NCI-H2171 treated with DMSO at 0.1 percent for 48 hours (cell line): ENCODE results near the gene JAGN1.
A peak's percentile ranks its signal among the peaks of the same experiment; 100 is the strongest.
"Not testable (repeated sequence)": the region's sequence is repeated elsewhere in the genome, so short reads cannot be mapped to it uniquely, and the experiment has no call there.

Experiments used
- DNase-seq: peaks from one replicate; lab custom pipeline; 2025; lab: John Stamatoyannopoulos, UW

JAGN1 gene

GRCh38 chr3:9890249-9891071 is at the start of gene JAGN1:
JAGN1 (plus strand) TSS chr3:9890610; CDS start chr3:9890723, 113 bp downstream.
- peak; percentile 70 for DNase-seq

- no peak for DNase-seq
Observed at GRCh38 chr3:9841015-9841414, 49.4 kb upstream of the JAGN1 start.

- peak; percentile 78 for DNase-seq
Observed at GRCh38 chr3:9843715-9844438, 46.5 kb upstream of the JAGN1 start, which contains the start of gene RPUSD3. RPUSD3 (minus strand) TSS chr3:9844008; CDS start chr3:9843990, 18 bp downstream.

GRCh38 chr3:9846231-9846630 is 44.2 kb upstream of the JAGN1 start:
- DNase-seq: no peak

GRCh38 chr3:9846931-9847488 is 43.4 kb upstream of the JAGN1 start:
- DNase-seq: no peak

GRCh38 chr3:9847870-9848269 is 42.5 kb upstream of the JAGN1 start:
- not testable (repeated sequence) for DNase-seq

GRCh38 chr3:9848860-9849259 is 41.5 kb upstream of the JAGN1 start:
- DNase-seq: peak; percentile 9

GRCh38 chr3:9851383-9851782 is 39.0 kb upstream of the JAGN1 start:
- not testable (repeated sequence) for DNase-seq

GRCh38 chr3:9851926-9852325 is 38.5 kb upstream of the JAGN1 start:
- DNase-seq: not testable (repeated sequence)

GRCh38 chr3:9852528-9852927 is 37.9 kb upstream of the JAGN1 start:
- no peak for DNase-seq

- peak; percentile 22 for DNase-seq
Observed at GRCh38 chr3:9854291-9854940, 36.0 kb upstream of the JAGN1 start.

- DNase-seq: no peak
Observed at GRCh38 chr3:9855594-9855993, 34.8 kb upstream of the JAGN1 start.

GRCh38 chr3:9859530-9860025 is 30.8 kb upstream of the JAGN1 start:
- no peak for DNase-seq

- DNase-seq: no peak
Observed at GRCh38 chr3:9861201-9861600, 29.2 kb upstream of the JAGN1 start.

GRCh38 chr3:9861626-9862130 is 28.7 kb upstream of the JAGN1 start:
- DNase-seq: no peak

GRCh38 chr3:9862391-9863057 is 27.9 kb upstream of the JAGN1 start:
- no peak for DNase-seq

GRCh38 chr3:9863058-9863772 is 27.2 kb upstream of the JAGN1 start:
- DNase-seq: no peak

- peak; percentile 40 for DNase-seq
Observed at GRCh38 chr3:9864200-9864927, 26.0 kb upstream of the JAGN1 start.

GRCh38 chr3:9865125-9865637 is 25.2 kb upstream of the JAGN1 start:
- not testable (repeated sequence) for DNase-seq

- DNase-seq: no peak
Observed at GRCh38 chr3:9866639-9867038, 23.8 kb upstream of the JAGN1 start.
